ENCODE data around the gene ARL4A.

ARL4A gene

DNA sequence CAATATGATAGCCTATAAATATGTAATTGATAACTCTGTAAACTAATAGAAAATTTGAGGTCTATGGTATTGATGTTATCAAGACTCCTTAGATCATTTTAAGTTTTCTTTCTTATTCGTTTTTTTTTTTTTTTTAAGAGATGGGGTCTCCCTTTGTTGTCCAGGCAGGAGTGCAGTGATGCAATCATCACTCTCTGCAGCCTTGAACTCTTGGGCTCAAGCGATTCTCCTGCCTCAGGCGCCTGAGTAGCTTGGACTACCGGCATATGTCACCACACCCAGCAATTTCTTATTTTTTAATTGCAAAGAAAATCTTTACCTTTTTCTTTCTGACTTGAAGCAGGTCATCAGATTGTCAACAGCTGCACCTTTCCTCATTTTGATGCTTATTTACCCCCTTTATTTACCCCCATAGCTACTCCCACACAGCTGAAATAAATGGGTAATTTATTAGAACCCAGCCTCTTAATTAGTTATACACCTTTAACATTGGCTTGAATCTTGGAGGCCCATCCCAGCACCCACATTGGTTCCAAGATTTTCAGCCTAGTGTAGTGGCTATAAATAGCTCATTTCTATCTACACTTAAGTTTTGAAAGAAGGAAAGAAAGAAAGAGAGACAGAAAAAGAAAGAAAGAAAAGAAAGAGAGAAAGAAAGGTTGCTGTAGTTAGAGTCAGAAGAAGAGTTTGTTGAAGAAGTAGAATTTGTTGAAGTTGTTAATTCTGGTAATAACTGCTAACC is 38.3 kb downstream of the ARL4A start:
- no peak for DNase-seq (ENCODE audit: low read depth, low spot score)

DNA sequence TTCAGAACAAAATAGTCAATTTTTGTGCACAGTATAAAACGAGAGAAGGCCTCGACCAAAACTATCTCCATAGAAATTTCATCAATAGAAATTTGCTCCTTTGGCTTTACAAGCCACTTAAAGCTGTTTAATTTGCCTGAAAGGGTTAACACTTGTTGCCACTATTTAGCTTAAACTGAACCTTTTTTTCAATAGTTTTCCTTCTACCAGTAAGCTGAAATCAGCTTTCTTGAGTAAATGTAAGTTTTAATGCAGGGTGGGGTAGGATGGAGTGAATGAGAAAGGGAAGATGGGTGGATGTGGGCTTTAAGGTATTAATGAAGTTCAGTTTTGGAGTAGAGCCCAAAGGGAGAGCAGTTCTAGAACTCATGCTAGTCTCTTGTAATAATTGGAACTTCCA is 39.5 kb downstream of the ARL4A start:
- DNase-seq (ENCODE audit: low read depth, low spot score), result no peak

DNA sequence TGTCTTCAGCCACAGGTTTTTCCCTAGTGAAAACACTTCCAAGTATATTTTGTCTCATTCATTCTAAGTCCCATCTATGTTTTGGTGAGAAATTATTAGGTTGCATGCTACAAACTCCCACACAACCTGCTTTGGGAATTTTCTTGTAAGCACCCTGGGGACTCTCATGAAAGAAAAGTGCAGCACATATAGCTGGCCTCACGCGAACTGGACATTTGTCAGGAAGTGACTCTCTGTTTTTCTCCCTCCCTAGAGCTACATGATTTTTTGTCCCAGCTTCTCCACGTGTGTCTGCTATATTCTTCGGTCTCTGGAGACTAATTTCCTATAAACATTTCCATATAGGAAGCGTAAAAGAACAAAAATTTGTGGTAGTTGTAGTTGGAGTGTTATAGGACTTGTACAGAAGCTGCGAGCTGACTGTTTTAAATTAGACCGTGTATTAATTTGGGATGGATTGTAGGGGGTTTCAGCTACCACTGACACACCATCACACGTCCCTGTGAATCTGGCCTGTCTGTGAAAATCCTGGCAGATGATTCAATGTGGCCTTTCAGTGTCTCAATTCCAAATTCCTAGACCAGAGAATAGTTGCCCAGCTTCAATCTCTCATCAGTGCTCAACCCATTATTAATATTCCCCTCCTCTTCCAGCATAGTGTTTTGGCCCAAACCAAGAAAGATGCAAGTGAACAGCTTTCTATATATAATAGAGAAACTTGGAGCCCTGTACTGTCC is 40.2 kb downstream of the ARL4A start:
- no peak for DNase-seq (ENCODE audit: low read depth, low spot score)

DNA sequence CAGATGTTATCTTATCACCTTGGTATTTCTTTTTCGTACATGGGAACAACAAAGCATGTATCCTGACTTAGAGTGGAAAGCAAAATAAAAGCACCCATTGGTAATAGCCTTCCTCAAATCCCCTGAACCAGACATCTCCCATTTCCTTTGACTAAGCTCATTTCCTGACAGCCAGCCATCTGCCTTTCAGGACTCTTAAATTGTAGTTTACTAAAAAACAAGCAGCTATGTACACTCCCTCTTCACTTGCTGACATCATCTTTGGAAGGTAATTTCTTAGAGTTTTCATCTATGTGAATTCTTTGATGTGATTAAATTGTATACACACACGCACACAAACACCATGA is 40.7 kb downstream of the ARL4A start:
- no peak for DNase-seq (ENCODE audit: low read depth, low spot score)

DNA sequence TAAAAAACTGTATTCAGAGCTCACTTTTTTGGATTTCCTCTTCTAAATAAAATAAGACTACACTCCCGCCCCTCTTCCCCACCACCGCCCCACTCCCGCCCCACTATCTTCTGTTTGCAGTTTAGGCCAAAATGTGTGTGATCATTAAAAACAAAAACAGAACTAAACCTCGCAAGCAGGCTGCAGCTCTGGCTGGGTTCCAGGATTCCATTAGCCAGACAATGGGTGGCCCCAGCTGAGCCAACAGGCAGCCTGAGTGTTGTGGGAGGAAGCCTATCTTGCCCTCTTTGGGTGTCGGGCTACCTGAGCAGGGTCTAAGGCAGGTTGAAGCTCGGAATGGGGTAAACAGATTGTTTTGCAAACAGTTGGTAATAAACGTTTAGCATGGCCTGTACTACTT is 41.7 kb downstream of the ARL4A start:
- peak; percentile 52 for DNase-seq (ENCODE audit: low read depth, low spot score)

DNA sequence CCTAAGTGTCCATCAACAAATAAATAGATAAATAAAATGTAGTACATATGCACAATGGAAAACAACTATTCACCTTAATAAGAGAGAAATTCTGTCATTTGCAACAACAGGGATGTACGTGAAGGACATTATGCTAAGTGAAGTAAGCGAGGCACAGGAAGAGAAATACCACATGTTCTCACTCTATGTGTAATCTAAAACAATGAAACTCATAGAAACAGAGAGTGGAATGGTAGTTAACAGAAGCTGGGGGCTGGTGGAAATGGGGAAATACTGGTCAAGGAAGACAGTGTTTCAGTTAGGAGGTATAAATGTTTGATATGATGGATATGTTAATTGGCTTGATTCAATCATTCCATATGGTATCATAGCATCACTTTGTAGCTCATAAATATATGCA is 43.1 kb downstream of the ARL4A start:
- no peak for DNase-seq (ENCODE audit: low read depth, low spot score)

DNA sequence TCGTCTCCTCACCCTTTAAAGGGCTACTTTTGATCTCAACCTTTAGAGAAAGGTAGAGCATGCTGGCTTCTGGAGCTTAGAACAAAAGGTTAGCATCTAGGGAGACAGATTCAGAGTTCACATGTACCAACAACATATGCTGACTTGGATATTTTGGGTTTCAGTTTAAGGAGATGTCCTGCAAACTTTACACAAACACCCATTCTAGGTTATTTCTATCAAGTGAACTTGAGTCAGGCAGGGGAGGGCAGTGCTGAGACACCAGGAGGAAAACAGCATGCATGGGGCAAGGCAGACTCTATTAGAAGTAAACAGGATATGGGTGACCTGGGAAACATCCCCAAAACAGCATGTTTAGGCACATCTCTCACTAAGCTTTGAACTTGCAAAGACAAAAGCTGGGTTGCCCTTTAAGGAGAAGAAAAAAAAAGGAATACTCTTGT is 43.8 kb downstream of the ARL4A start:
- DNase-seq (ENCODE audit: low read depth, low spot score), result no peak

DNA sequence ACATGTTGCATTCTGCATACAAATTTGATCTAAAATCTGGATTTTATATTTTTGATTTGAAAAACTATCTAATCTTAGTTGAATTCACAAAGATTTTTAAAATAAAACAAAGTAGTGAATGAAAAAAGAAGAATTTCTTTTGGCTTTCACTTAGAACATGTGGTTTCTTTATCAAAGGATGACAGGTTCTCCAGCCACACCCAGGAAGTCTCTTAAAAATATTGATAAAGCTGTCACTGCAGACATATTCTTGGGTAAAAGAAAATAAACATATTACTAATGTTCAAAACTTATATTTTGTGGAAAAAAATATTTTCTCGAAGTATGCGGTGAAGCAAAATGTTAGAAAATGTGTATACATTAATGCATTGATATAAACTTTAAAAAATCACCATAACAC is 44.3 kb downstream of the ARL4A start:
- DNase-seq (ENCODE audit: low read depth, low spot score), result no peak

DNA sequence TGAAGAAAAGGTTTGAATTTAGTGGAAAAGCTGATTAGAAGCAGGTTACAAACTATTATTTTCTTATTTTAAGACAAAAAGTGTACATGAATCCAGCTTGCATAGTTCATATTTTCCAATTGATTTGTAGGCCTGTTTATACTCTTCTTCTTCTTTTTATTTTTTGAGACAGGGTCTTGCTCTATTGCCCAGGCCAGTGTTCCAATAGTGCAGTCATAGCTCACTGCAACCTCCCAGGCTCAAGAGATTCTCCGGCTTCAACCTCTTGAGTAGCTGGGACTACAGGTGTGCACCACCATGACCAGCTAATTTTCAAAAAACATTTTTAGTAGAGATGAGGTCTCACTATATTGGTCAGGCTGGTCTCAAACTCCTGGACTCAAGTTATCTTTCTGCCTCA is 45.0 kb downstream of the ARL4A start:
- DNase-seq (ENCODE audit: low read depth, low spot score), result no peak

DNA sequence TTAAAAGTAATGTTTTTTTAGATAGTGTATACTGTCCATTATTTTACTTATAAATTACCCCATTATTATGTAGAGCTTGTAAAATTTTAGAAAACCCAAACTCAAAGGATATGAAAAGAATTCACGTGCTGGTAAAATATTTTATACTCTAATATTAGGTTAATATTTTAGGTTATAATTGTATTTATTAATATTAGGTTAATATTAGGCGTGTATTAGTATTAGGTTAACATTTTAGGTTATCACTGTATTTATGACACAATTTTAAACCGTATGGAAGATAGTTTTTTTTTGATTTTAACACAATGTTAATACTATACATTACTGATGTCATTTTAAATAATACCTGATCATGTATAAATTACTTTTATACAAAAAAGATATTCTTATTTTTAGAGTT is 48.5 kb downstream of the ARL4A start:
- DNase-seq (ENCODE audit: low read depth, low spot score), result no peak

DNA sequence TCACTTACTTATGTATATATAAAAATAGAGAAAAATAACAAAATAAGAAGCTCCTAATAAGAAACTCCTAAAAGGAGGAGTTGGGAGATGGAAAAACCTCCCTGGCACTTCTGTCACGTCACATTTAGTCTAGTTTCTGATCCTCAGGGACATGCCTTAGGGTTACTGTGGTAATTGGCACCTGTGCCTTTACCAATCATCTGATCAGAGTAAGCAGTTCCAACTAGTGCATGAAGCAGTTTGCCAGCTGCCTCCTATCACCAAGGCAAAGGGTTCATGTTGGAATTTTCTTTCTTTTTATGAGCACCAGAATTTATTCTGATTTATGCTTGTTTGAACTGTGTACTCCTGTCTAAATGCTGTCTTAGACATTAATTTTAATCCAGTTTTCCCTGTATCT is 49.9 kb downstream of the ARL4A start:
- DNase-seq (ENCODE audit: low read depth, low spot score), result no peak

DNA sequence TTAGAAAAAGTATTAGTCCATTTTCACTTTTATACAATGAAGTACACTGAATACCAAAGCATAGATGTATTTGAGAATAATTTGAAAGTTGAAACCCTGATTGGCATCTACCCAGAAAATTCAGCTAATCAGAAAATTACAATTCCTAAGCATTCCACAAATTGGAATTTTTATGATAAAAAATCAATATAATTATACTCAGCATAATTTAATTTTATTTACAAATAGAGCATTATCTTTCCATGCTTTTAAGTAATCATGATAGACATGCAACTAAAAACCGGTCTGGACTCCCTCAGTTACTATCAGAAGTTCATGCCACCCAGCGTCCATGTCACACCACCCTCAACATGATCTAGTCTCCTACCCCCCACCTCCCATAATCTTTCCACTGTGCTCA is 50.4 kb downstream of the ARL4A start:
- DNase-seq (ENCODE audit: low read depth, low spot score), result no peak

DNA sequence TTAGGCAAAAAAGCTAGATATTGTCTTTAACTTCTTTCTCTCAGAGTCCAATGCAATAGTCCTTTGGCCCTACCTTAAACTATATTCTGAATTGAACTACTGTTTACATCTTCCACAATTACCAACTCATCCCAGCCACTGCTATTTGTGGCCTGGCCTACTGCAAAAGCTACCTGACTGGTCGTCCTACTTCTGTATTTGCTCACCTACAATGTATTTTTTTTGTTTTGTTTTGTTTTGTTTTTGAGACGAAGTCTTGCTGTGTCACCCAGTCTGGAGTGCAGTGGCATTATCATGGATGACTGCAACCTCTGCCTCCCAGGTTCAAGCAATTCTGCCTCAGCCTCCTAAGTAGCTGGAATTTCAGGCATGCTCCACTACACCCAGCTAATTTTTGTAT is 51.2 kb downstream of the ARL4A start:
- no peak for DNase-seq (ENCODE audit: low read depth, low spot score)

All from smooth muscle cell of the brain vasculature (primary cell).